Fibroblast of lung (primary cell): Measurements from ENCODE around the gene BRD1. TPM values are rescaled to one million over a fixed set of nuclear protein-coding genes. Genes with fewer than 3 reads are reported as not detected.

Experiments
- DNase-seq, 2 donors: peaks; one replicate each; pipeline versions ENCODE4 v3.0.0 to v3.0.0-alpha.2; 2010; ENCODE audit warnings: low read depth in 2 of 2
- H2AFZ ChIP-seq: 2 replicates; pipeline ENCODE4 v1.5.1; 2012; ENCODE audit warnings: low read length, control low read depth, inconsistent platforms
- H3K27ac ChIP-seq: 2 replicates; pipeline ENCODE4 v1.5.1; 2011; ENCODE audit warnings: low read length, control low read depth; ENCODE audit not compliant: insufficient read depth
- H3K27me3 ChIP-seq: 2 replicates; pipeline ENCODE4 v1.5.1; 2011; ENCODE audit warnings: mild to moderate bottlenecking, low read length; ENCODE audit not compliant: control insufficient read depth, insufficient read depth
- H3K36me3 ChIP-seq: 2 replicates; pipeline ENCODE4 v1.5.1; 2011; ENCODE audit warnings: low read length; ENCODE audit not compliant: control insufficient read depth, insufficient read depth
- H3K4me1 ChIP-seq: 2 replicates; pipeline ENCODE4 v1.5.1; 2011; ENCODE audit warnings: low read length; ENCODE audit not compliant: control insufficient read depth, insufficient read depth; ENCODE audit errors: extremely low read depth
- H3K4me2 ChIP-seq: 2 replicates; pipeline ENCODE4 v1.5.1; 2011; ENCODE audit warnings: low read length, control low read depth; ENCODE audit not compliant: insufficient read depth; ENCODE audit errors: extremely low read depth
- H3K4me3 ChIP-seq, 4 experiments: fragments of 200-600 bp in 1 of 4; sonication (generic) in 1 of 4; replicated peaks in 1 of 4; 2 replicates each; pipeline ENCODE4 v1.5.1; 2011 to 2016; ENCODE audit warnings: low read length in 4 of 4, low read depth in 3 of 4, mild to moderate bottlenecking in 3 of 4, control low read depth in 2 of 4, inconsistent platforms in 1 of 4, mixed read lengths in 1 of 4; ENCODE audit not compliant: insufficient read depth in 1 of 4; ENCODE audit errors: control extremely low read depth in 1 of 4
- H3K79me2 ChIP-seq: 2 replicates; pipeline ENCODE4 v1.5.1; 2012; ENCODE audit warnings: mild to moderate bottlenecking, low read length, inconsistent platforms; ENCODE audit not compliant: control insufficient read depth, insufficient read depth
- H3K9ac ChIP-seq: 2 replicates; pipeline ENCODE4 v1.5.1; 2011; ENCODE audit warnings: mild to moderate bottlenecking, low read length, control low read depth; ENCODE audit not compliant: insufficient read depth
- H3K9me3 ChIP-seq: 2 replicates; pipeline ENCODE4 v1.5.1; 2012; ENCODE audit warnings: low read depth, low read length; ENCODE audit not compliant: control insufficient read depth, insufficient read depth
- H4K20me1 ChIP-seq: 2 replicates; pipeline ENCODE4 v1.5.1; 2011; ENCODE audit warnings: low read length; ENCODE audit not compliant: control insufficient read depth, insufficient read depth; ENCODE audit errors: extremely low read depth
- CTCF ChIP-seq, 2 donors: IDR thresholded peaks in 1 of 2; conservative IDR thresholded peaks in 1 of 2; 1 replicate in 1 of 2; 2 replicates in 1 of 2; pipeline ENCODE4 v1.5.1; 2011 to 2012; ENCODE audit warnings: low read length in 2 of 2, control low read depth in 1 of 2, inconsistent platforms in 1 of 2, low read depth in 1 of 2, mild to moderate bottlenecking in 1 of 2
- EZH2 ChIP-seq: IDR thresholded peaks from 2 replicates; pipeline ENCODE4 v1.5.1; 2012; ENCODE audit warnings: low read length, control low read depth, mild to moderate bottlenecking; ENCODE audit errors: missing control alignments
- polyA plus RNA-seq, 2 donors: library from polyadenylated mRNA; depleted of rRNA in 1 of 2; stranded (reverse) in 1 of 2; unstranded in 1 of 2; fragments of >200 nt; gene quantifications; 2 replicates each; pipeline ENCODE4 v1.2.1, GENCODE V29; 2011 to 2012; ENCODE audit warnings: missing spikeins in 1 of 2
- total RNA-seq: library from RNA; depleted of rRNA; stranded (reverse); fragments of >200 nt; gene quantifications from 2 replicates; pipeline ENCODE4 v1.2.1, GENCODE V29; 2014

BRD1 gene
- total and polyA plus RNA-seq, 2 donors (not counting 1 experiment from before 2014, with no cell fraction given): 4.3 to 26.6 TPM

- H3K79me2 ChIP-seq: peaks cover 79% of the 10 kb centered on the region
- H3K27me3 ChIP-seq: no peaks in the 10 kb centered on the region
- no peak overlapping the region for H3K9ac ChIP-seq
- H3K9me3 ChIP-seq: no peaks in the 10 kb centered on the region
- H4K20me1 ChIP-seq: no peaks in the 10 kb centered on the region
- no peak for TF ChIP-seq EZH2
- TF ChIP-seq CTCF (conservative IDR thresholded peaks at IDR 0.05 in 1 of 2, IDR thresholded peaks at IDR 0.05 in 1 of 2; ENCODE audit: low read depth in 1 of 2, low read length in 2 of 2): no peak
- DNase-seq: no peak
- no peaks in the 10 kb centered on the region for H3K4me1 ChIP-seq
- no peak overlapping the region for H3K4me2 ChIP-seq
- no peak overlapping the region for H3K4me3 ChIP-seq
- no peak overlapping the region for H3K27ac ChIP-seq
- H3K36me3 ChIP-seq: peaks cover 2% of the 10 kb centered on the region
- H2AFZ ChIP-seq: no peak overlapping the region
Measured at GRCh38 chr22:49865156-49865555, 37.5 kb upstream of the BRD1 start.

- no peaks in the 10 kb centered on the region for H3K9me3 ChIP-seq
- TF ChIP-seq CTCF (conservative IDR thresholded peaks at IDR 0.05 in 1 of 2, IDR thresholded peaks at IDR 0.05 in 1 of 2; ENCODE audit: low read depth in 1 of 2, low read length in 2 of 2) (no peak), EZH2 (no peak)
- H3K4me1 ChIP-seq: no peaks in the 10 kb centered on the region
- H2AFZ ChIP-seq: no peak overlapping the region
- H3K4me3 ChIP-seq: no peak overlapping the region
- no peaks in the 10 kb centered on the region for H3K36me3 ChIP-seq
- no peak overlapping the region for H3K27ac ChIP-seq
- H4K20me1 ChIP-seq: no peaks in the 10 kb centered on the region
- no peaks in the 10 kb centered on the region for H3K27me3 ChIP-seq
- H3K4me2 ChIP-seq: no peak overlapping the region
- H3K79me2 ChIP-seq: peaks cover 76% of the 10 kb centered on the region
- no peak for DNase-seq
- H3K9ac ChIP-seq: no peak overlapping the region
Measured at GRCh38 chr22:49863931-49864330, 36.3 kb upstream of the BRD1 start.

- DNase-seq: no peak
- H3K36me3 ChIP-seq: no peaks in the 10 kb centered on the region
- no peak overlapping the region for H3K27ac ChIP-seq
- TF ChIP-seq CTCF (conservative IDR thresholded peaks at IDR 0.05 in 1 of 2, IDR thresholded peaks at IDR 0.05 in 1 of 2; ENCODE audit: low read depth in 1 of 2, low read length in 2 of 2): no peak
- TF ChIP-seq EZH2: no peak
- H3K9me3 ChIP-seq: no peaks in the 10 kb centered on the region
- no peak overlapping the region for H3K9ac ChIP-seq
- no peaks in the 10 kb centered on the region for H4K20me1 ChIP-seq
- no peak overlapping the region for H2AFZ ChIP-seq
- no peaks in the 10 kb centered on the region for H3K4me1 ChIP-seq
- H3K4me2 ChIP-seq: no peak overlapping the region
- peaks cover 77% of the 10 kb centered on the region for H3K79me2 ChIP-seq
- no peak overlapping the region for H3K4me3 ChIP-seq
- no peaks in the 10 kb centered on the region for H3K27me3 ChIP-seq
Measured at GRCh38 chr22:49862496-49862776, 34.8 kb upstream of the BRD1 start.
